Uterus (tissue), 4 donors: ENCODE results near the gene SNRK. TPM values are rescaled to one million over a fixed set of nuclear protein-coding genes. Genes with fewer than 3 reads are reported as not detected.

Source experiments
- DNase-seq, 2 donors: peaks; one replicate each; pipeline ENCODE4 v3.0.0-alpha.2; 2019 to 2020
- H3K27ac ChIP-seq, 2 donors: fragments of 200-600 bp; sonication (generic); 1 replicate in 1 of 2; 2 replicates in 1 of 2; pipeline ENCODE4 v1.5.1; 2016 to 2018
- H3K27me3 ChIP-seq, 2 donors: fragments of 200-600 bp; sonication (generic); one replicate each; pipeline ENCODE4 v1.5.1; 2018 to 2019; ENCODE audit warnings: control low read depth in 1 of 2
- H3K36me3 ChIP-seq, 2 donors: fragments of 200-600 bp; sonication (generic); one replicate each; pipeline ENCODE4 v1.5.1; 2019; ENCODE audit warnings: control low read depth in 1 of 2
- H3K4me1 ChIP-seq, 2 donors: fragments of 200-600 bp; sonication (generic); one replicate each; pipeline ENCODE4 v1.5.1; 2018 to 2019; ENCODE audit warnings: control low read depth in 1 of 2
- H3K4me3 ChIP-seq, 2 donors: fragments of 200-600 bp; sonication (generic); 1 replicate in 1 of 2; 2 replicates in 1 of 2; pipeline ENCODE4 v1.5.1; 2018 to 2019; ENCODE audit warnings: mild to moderate bottlenecking in 1 of 2
- H3K9me3 ChIP-seq, 2 donors: fragments of 200-600 bp; sonication (generic); one replicate each; pipeline ENCODE4 v1.5.1; 2019; ENCODE audit warnings: control low read depth in 1 of 2
- POLR2A ChIP-seq, 2 donors: fragments of 450-650 bp; IDR thresholded peaks; one replicate each; pipeline ENCODE4 v1.6.1; 2016; ENCODE audit warnings: antibody characterized with exemption in 2 of 2, mild to moderate bottlenecking in 1 of 2, moderate library complexity in 1 of 2
- intact Hi-C: fragments of 100-400 bp; cut with DNase I; formaldehyde crosslinking; loops from one replicate; pipeline ENCODE4 v1.15.1; 2023; ENCODE audit warnings: low total_unique reads
- total RNA-seq, 4 donors: library from RNA; depleted of rRNA in 3 of 4; stranded (reverse); fragments of >200 nt in 3 of 4; gene quantifications; one replicate each; pipeline versions ENCODE4 v1.1.0 to v1.2.4, GENCODE V29; 2014 to 2023
- TF ChIP-seq, protein P1 (sequence below), 4 experiments: fragments of 200-600 bp in 2 of 4; fragments of 450-650 bp in 2 of 4; sonication (generic) in 2 of 4; IDR thresholded peaks; one replicate each; pipeline ENCODE4 v1.5.1; 2016 to 2019; ENCODE audit warnings: antibody characterized with exemption in 4 of 4, mild to moderate bottlenecking in 2 of 4, moderate library complexity in 1 of 4
- donor health status: DM: yes; HTN: yes; CAD: no.

The SNRK gene
- total RNA-seq, 4 donors from 2014 or later = 57.1 to 109 (median 98.3) TPM

GRCh38 chr3:43361077-43361476, 74.7 kb downstream of the SNRK start:
- no peaks in the 10 kb centered on the region for H3K36me3 ChIP-seq
- no peak overlapping the region for H3K4me3 ChIP-seq
- peaks cover 0 to 3% of the 10 kb centered on the region in 2 donors for H3K9me3 ChIP-seq
- TF ChIP-seq, protein P1, sequence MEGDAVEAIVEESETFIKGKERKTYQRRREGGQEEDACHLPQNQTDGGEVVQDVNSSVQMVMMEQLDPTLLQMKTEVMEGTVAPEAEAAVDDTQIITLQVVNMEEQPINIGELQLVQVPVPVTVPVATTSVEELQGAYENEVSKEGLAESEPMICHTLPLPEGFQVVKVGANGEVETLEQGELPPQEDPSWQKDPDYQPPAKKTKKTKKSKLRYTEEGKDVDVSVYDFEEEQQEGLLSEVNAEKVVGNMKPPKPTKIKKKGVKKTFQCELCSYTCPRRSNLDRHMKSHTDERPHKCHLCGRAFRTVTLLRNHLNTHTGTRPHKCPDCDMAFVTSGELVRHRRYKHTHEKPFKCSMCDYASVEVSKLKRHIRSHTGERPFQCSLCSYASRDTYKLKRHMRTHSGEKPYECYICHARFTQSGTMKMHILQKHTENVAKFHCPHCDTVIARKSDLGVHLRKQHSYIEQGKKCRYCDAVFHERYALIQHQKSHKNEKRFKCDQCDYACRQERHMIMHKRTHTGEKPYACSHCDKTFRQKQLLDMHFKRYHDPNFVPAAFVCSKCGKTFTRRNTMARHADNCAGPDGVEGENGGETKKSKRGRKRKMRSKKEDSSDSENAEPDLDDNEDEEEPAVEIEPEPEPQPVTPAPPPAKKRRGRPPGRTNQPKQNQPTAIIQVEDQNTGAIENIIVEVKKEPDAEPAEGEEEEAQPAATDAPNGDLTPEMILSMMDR (IDR thresholded peaks at IDR 0.05) = no peak
- TF ChIP-seq POLR2A (IDR thresholded peaks at IDR 0.05) = no peak
- DNase-seq = no peak
- intact Hi-C loops = no loop called here
- no peaks in the 10 kb centered on the region for H3K4me1 ChIP-seq
- no peak overlapping the region for H3K27ac ChIP-seq
- no peaks in the 10 kb centered on the region for H3K27me3 ChIP-seq

DNA sequence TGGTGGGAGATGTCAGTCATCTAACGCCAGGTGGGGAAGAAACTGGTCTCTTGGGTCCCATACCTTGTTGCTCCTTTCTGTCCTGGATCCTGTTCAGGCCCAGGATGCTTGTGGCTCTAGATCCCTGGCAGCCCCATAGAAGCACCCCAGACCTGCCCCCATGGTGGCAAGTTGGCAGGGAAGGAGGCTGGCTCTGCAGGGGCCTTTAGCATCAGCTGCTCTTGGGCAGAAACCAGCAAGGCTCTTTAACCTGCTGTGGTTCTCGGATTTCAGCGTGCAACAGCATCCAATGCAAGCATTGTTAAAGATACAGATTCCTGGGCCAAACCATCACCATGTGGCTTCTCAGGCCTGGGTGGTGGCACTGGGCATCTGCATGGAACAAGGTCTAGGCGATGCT, 75.8 kb downstream of the SNRK start:
- H3K36me3 ChIP-seq = no peaks in the 10 kb centered on the region
- H3K9me3 ChIP-seq = no peaks in the 10 kb centered on the region
- DNase-seq = no peak
- no peaks in the 10 kb centered on the region for H3K27me3 ChIP-seq
- TF ChIP-seq, protein P1 (IDR thresholded peaks at IDR 0.05) = no peak
- TF ChIP-seq POLR2A (IDR thresholded peaks at IDR 0.05) = no peak
- no peak overlapping the region for H3K27ac ChIP-seq
- no peaks in the 10 kb centered on the region for H3K4me1 ChIP-seq
- intact Hi-C loops = no loop called here
- H3K4me3 ChIP-seq = no peak overlapping the region

DNA sequence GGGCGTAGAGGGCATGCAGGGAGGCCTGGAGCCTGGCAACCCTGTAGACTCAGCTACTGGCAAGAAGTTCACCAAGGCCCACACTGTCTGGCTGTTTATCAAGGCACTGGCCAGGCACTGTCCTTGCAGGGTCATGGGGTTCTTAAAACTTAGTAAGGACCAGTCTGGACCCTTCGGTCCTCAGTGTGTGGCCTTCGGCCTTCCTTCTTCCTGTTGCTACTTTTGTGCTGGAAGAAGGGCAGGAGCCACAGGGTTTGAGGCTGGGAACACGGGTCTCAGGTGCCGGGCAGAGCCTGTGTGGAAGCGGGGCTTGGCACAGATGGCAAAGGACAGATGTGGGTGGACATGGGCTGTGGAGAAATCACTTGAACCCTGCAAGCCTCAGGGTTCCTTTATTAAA, 76.6 kb downstream of the SNRK start:
- Histone ChIP-seq H3K4me1 (no peaks in the 10 kb centered on the region), H3K9me3 (no peaks in the 10 kb centered on the region), H3K27ac (peak overlapping the region in 1 of 2 donors; percentile 52), H3K27me3 (no peaks in the 10 kb centered on the region), H3K4me3 (no peak overlapping the region), H3K36me3 (no peaks in the 10 kb centered on the region)
- DNase-seq = no peak
- no peak for TF ChIP-seq POLR2A (IDR thresholded peaks at IDR 0.05)
- intact Hi-C loops = no loop called here

DNA sequence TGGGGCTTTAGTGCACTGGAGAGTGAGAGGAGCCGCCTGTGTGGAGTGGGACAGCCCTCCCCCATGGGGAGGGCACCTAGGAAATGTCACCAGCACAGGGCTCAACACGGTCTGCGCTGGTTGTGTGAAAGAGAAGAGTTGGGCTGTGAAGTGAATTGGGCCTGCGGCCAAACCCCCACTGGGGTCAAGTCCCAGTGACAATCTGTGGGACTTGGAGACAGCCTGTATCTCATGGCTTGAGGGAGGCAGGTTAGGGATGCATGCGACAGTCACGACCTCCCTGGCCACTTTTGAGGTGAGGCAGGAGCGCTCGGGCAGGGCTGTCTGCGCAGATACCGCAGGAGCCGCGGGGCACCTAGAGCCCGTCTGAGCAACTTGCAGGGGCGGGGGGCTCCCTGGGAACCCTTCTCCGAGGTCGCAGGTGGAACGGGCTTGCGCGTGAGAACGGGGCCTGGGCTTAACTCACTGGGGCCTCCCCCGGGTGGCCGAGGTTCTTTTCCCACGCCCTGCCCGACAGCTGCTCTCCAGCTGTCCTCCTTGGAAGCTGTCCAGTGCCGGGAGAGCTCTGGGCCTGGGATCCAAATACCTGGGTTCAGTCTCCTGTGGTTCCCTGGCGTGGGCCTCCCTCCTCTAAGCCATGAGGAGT, 77.4 kb downstream of the SNRK start:
- Histone ChIP-seq H3K36me3 (no peaks in the 10 kb centered on the region), H3K27ac (peak overlapping the region in 1 of 2 donors; percentile 52), H3K9me3 (no peaks in the 10 kb centered on the region), H3K4me3 (no peak overlapping the region), H3K4me1 (no peaks in the 10 kb centered on the region), H3K27me3 (no peaks in the 10 kb centered on the region)
- intact Hi-C loops = no loop called here
- TF ChIP-seq POLR2A (IDR thresholded peaks at IDR 0.05) = no peak
- TF ChIP-seq, protein P1 (IDR thresholded peaks at IDR 0.05) = no peak
- DNase-seq = peak in 1 of 2 donors; percentile 64

DNA sequence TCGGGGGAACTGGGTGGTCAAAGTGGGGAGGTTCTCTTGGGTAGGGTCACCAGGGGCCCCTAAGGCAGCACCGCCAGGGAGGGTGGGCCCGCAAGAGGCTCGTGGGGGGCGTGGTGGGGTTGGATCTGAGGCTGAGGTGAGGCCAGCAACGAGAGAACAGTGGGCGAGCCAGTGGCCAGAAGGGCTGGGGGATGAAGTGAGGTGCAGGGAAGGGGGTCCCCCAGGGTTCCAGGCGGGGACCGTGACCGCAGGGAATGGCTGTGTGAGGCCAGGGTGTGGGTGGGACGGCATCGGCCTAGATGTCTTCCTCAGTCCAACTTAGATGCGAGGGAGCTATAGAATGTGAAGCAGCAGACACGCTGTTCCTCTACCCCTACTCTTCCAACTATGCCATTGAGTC, 78.2 kb downstream of the SNRK start:
- Histone ChIP-seq H3K4me3 (no peak overlapping the region), H3K27ac (peak overlapping the region in 1 of 2 donors; percentile 52), H3K4me1 (no peaks in the 10 kb centered on the region), H3K27me3 (no peaks in the 10 kb centered on the region), H3K36me3 (no peaks in the 10 kb centered on the region), H3K9me3 (no peaks in the 10 kb centered on the region)
- intact Hi-C loops = no loop called here
- TF ChIP-seq POLR2A (IDR thresholded peaks at IDR 0.05) = no peak
- TF ChIP-seq, protein P1 (IDR thresholded peaks at IDR 0.05) = no peak
- DNase-seq = no peak
